ENCODE measurements around the gene ITGB1BP1.

Gene ITGB1BP1

DNA sequence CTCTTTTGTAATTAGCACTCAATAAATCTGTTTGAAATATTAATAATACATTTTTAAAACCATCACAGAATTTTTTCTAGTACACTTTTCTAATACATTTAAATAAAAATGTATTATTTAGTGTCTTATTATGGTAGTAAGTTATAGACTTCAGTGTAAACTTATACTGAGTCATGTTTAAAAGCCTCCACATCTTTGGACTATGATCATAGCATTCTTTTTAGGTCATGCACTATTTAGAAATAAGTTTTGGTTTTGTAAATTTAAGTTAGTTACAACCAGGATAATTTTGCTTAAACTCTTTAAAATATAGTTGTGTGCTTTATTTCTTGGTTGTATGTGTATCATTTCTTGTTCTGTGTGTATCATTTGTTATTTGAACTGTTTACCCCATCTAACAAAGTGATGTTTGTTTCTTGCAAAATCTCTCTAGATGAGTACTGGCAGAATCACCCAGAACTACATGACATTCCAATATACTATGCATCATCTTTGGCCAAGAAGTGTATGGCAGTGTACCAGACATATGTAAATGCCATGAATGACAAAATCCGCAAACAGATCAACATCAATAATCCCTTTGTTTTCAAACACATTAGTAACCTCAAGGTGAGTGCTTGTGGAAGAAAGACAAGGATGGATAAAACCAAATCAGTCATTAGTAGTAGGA, 16.9 kb upstream of the ITGB1BP1 start:
- TF ChIP-seq, protein P1, sequence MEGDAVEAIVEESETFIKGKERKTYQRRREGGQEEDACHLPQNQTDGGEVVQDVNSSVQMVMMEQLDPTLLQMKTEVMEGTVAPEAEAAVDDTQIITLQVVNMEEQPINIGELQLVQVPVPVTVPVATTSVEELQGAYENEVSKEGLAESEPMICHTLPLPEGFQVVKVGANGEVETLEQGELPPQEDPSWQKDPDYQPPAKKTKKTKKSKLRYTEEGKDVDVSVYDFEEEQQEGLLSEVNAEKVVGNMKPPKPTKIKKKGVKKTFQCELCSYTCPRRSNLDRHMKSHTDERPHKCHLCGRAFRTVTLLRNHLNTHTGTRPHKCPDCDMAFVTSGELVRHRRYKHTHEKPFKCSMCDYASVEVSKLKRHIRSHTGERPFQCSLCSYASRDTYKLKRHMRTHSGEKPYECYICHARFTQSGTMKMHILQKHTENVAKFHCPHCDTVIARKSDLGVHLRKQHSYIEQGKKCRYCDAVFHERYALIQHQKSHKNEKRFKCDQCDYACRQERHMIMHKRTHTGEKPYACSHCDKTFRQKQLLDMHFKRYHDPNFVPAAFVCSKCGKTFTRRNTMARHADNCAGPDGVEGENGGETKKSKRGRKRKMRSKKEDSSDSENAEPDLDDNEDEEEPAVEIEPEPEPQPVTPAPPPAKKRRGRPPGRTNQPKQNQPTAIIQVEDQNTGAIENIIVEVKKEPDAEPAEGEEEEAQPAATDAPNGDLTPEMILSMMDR (IDR thresholded peaks at IDR 0.05): no peak
- H3K9me3 ChIP-seq: no peaks in the 10 kb centered on the region
- H3K27me3 ChIP-seq: no peaks in the 10 kb centered on the region
- H3K36me3 ChIP-seq: peaks cover 93% of the 10 kb centered on the region
- H3K4me1 ChIP-seq (ENCODE audit: control insufficient read depth in 1 of 2, insufficient read depth in 1 of 2, low read depth in 1 of 2, low read length in 1 of 2): no peaks in the 10 kb centered on the region
- no peak overlapping the region for H3K27ac ChIP-seq
- no peak overlapping the region for H3K4me3 ChIP-seq (ENCODE audit: low read depth in 1 of 2, low read length in 1 of 2)

GRCh38 chr2:9439536-9439935, 16.2 kb upstream of the ITGB1BP1 start:
- Histone ChIP-seq H3K9me3 (no peaks in the 10 kb centered on the region), H3K36me3 (peaks cover 93% of the 10 kb centered on the region), H3K4me1 (ENCODE audit: control insufficient read depth in 1 of 2, insufficient read depth in 1 of 2, low read depth in 1 of 2, low read length in 1 of 2) (no peaks in the 10 kb centered on the region), H3K27ac (no peak overlapping the region), H3K4me3 (ENCODE audit: low read depth in 1 of 2, low read length in 1 of 2) (no peak overlapping the region), H3K27me3 (no peaks in the 10 kb centered on the region)
- TF ChIP-seq, protein P1 (IDR thresholded peaks at IDR 0.05): no peak

GRCh38 chr2:9434489-9434888, 11.2 kb upstream of the ITGB1BP1 start:
- Histone ChIP-seq H3K27ac (no peak overlapping the region), H3K27me3 (no peaks in the 10 kb centered on the region), H3K4me1 (ENCODE audit: control insufficient read depth in 1 of 2, insufficient read depth in 1 of 2, low read depth in 1 of 2, low read length in 1 of 2) (no peaks in the 10 kb centered on the region), H3K9me3 (no peaks in the 10 kb centered on the region), H3K4me3 (ENCODE audit: low read depth in 1 of 2, low read length in 1 of 2) (no peak overlapping the region), H3K36me3 (peaks cover 91% of the 10 kb centered on the region)
- TF ChIP-seq, protein P1 (IDR thresholded peaks at IDR 0.05): no peak

DNA sequence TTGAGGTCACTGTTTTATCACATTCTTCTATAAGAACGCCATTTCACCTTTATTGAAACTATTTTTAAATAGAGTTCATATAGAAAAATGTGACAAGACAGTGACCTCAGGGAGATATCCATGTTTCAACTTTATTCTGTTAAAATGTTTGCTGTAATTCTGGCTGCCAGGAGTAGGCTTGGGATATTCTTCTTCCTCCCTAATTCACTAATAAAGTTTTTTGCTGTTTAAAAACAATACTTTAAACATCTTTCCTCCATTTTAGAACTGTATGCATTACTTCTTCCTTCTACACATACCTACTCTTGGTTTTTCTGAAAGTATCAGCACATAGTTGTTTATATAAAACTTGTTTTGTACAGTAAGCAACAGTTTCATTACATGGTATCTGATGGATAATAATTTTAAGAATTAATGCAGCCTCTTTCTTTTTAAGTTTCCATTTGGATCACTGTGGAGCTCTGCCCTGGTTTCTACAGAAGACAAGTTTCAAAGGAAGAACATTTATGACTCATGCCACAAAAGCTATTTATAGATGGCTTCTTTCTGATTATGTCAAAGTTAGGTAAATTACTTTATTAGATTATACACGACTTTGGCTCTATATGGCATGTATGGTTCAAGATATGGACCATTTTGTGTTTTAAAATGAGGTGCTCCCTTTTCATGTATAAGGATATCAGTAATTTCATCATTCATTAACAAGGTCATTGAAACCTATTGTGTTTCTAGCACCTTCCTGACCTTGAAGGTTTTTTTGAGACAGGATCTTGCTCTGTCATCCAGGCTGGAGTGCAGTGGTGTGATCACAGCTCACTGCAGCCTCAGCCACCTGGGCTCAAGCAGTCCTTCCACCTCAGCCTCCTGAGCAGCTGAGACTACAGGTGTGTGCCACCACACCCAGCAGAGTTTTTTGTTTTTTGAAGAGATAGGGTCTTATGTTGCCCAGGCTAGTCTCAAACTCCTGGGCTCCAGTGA, 7.3 kb upstream of the ITGB1BP1 start:
- H3K27ac ChIP-seq: no peak overlapping the region
- TF ChIP-seq, protein P1 (IDR thresholded peaks at IDR 0.05): no peak
- H3K4me3 ChIP-seq (ENCODE audit: low read depth in 1 of 2, low read length in 1 of 2): no peak overlapping the region
- H3K4me1 ChIP-seq (ENCODE audit: control insufficient read depth in 1 of 2, insufficient read depth in 1 of 2, low read depth in 1 of 2, low read length in 1 of 2): no peaks in the 10 kb centered on the region
- H3K36me3 ChIP-seq: peaks cover 57% of the 10 kb centered on the region
- H3K27me3 ChIP-seq: no peaks in the 10 kb centered on the region
- H3K9me3 ChIP-seq: no peaks in the 10 kb centered on the region

DNA sequence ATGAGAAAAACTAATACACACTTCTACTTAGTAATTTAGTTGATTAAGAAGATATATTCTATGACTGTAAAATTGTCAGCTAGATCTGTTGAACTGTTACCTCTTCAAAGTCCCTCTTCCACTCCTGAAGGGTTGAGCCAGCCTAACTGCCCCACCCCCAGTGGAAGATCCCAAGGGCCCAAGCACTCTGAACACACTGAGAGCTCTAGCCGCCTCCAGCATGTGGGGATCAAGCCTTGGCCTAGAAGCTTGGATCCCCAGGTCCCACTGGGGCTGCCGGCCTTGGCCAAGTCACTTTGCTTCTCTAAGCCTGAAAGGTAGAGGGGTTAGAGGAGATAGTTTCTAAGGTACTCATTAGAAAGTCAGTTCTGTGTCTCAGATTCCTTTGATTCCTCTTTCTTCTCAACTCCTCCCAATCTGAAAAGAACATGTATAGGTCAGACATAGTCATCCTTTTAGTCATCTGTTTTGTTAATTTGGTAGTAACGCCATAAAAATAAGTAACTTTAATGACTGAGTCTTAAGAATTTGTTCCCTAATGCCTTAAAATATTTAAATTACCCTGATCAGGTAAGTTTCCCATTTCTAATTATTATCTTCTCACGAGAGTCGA, 5.7 kb upstream of the ITGB1BP1 start:
- no peak overlapping the region for H3K27ac ChIP-seq
- TF ChIP-seq, protein P1 (IDR thresholded peaks at IDR 0.05): no peak

More for the DNA sequence above, 5.7 kb upstream of the ITGB1BP1 start:
- Histone ChIP-seq H3K9me3 (no peaks in the 10 kb centered on the region), H3K4me1 (ENCODE audit: control insufficient read depth in 1 of 2, insufficient read depth in 1 of 2, low read depth in 1 of 2, low read length in 1 of 2) (peaks cover 7 to 10% of the 10 kb centered on the region in 2 experiments), H3K36me3 (peaks cover 41% of the 10 kb centered on the region), H3K27me3 (no peaks in the 10 kb centered on the region), H3K4me3 (ENCODE audit: low read depth in 1 of 2, low read length in 1 of 2) (no peak overlapping the region)

Data from neutrophil (primary cell).